Endodermal cell (in vitro differentiated cells): ENCODE results near the gene PLA2G2E. TPM values are rescaled to one million over a fixed set of nuclear protein-coding genes. Genes with fewer than 3 reads are reported as not detected.

ENCODE experiments used
- DNase-seq: peaks from one replicate; pipeline ENCODE4 v3.0.0-alpha.2; 2017
- H3K27ac ChIP-seq: 2 replicates; pipeline ENCODE4 v1.5.1; 2013; ENCODE audit warnings: mild to moderate bottlenecking, low read depth, low read length, moderate library complexity
- H3K27me3 ChIP-seq: 2 replicates; pipeline ENCODE4 v1.6.1; 2013; ENCODE audit warnings: mild to moderate bottlenecking, low read length, moderate library complexity; ENCODE audit not compliant: insufficient read depth, control insufficient read depth, poor library complexity, severe bottlenecking
- H3K36me3 ChIP-seq: 2 replicates; pipeline ENCODE4 v1.7.0; 2013; ENCODE audit warnings: mild to moderate bottlenecking, low read length, moderate library complexity; ENCODE audit not compliant: control insufficient read depth, insufficient read depth
- H3K4me1 ChIP-seq: one replicate; pipeline ENCODE4 v1.7.0; 2013; ENCODE audit warnings: low read length; ENCODE audit not compliant: control insufficient read depth, insufficient read depth
- H3K4me3 ChIP-seq: 2 replicates; pipeline ENCODE4 v1.5.1; 2013; ENCODE audit warnings: mild to moderate bottlenecking, low read length, moderate library complexity
- H3K9ac ChIP-seq: 2 replicates; pipeline ENCODE4 v1.6.1; 2013; ENCODE audit warnings: mild to moderate bottlenecking, low read length, moderate library complexity; ENCODE audit not compliant: poor library complexity, severe bottlenecking; ENCODE audit errors: extremely low read depth
- H3K9me3 ChIP-seq: 2 replicates; pipeline ENCODE4 v1.6.1; 2013; ENCODE audit warnings: mild to moderate bottlenecking, low read length, moderate library complexity; ENCODE audit not compliant: control insufficient read depth
- H3K27ac Mint-ChIP-seq: 2 replicates; pipeline ENCODE4 v1.8.0; 2020; ENCODE audit warnings: mixed read lengths
- H3K27me3 Mint-ChIP-seq: 2 replicates; pipeline ENCODE4 v1.8.0; 2021; ENCODE audit warnings: mild to moderate bottlenecking, mixed read lengths; ENCODE audit not compliant: insufficient read depth
- H3K36me3 Mint-ChIP-seq: 2 replicates; pipeline ENCODE4 v1.8.0; 2020; ENCODE audit warnings: low read depth, mixed read lengths
- H3K4me1 Mint-ChIP-seq: 2 replicates; pipeline ENCODE4 v1.8.0; 2020; ENCODE audit warnings: mixed read lengths
- H3K4me3 Mint-ChIP-seq: 2 replicates; pipeline ENCODE4 v1.8.0; 2020; ENCODE audit warnings: mild to moderate bottlenecking, moderate library complexity, mixed read lengths
- H3K9me3 Mint-ChIP-seq: 2 replicates; pipeline ENCODE4 v1.8.0; 2020; ENCODE audit warnings: mild to moderate bottlenecking, mixed read lengths
- WGBS, 2 experiments: methylation state at CpG; one replicate each; pipeline versions ENCODE4 v1.1.5 to v1.1.7; 2013; ENCODE audit warnings: missing lambda C conversion rate in 2 of 2, mixed read lengths in 1 of 2; ENCODE audit not compliant: insufficient coverage in 1 of 2, insufficient read length in 1 of 2; 5-methylcytosine and 5-hydroxymethylcytosine counted together
- total RNA-seq, 2 donors: library from RNA; stranded (reverse); fragmentation: NEBNext Ultra II Directional in 1 of 2; extraction: Animal tissue kit (Norgen Biotek cat#: 25700) in 1 of 2; gene quantifications; 2 replicates in 1 of 2; 3 replicates in 1 of 2; pipeline ENCODE4 v1.2.1, GENCODE V29; 2021
- TF ChIP-seq, protein P1 (sequence below): fragments of 200-600 bp; sonication (generic); conservative IDR thresholded peaks from 2 replicates; pipeline ENCODE4 v1.5.0; 2021; ENCODE audit warnings: antibody characterized with exemption, mild to moderate bottlenecking

PLA2G2E gene
- total RNA-seq, 2 donors from 2014 or later: not detected

DNA sequence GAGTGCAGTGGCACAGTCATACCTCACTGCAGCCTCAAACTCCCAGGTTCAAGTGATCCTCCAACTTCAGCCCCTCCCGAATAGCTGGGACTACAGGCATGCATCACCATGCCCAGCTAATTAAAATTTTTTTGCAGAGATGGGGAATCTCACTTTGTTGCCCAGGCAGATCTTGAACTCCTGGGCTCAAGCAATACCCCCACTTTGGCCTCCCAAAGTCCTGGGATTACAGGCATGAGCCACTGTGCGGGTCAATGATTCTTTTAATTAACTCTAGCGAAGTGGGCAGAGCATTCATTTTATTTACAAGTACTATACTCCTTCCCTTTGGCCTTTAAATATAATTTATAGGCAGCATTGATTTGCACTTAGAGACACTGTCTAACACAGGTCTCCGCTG is 43.8 kb downstream of the PLA2G2E start:
- TF ChIP-seq, protein P1, sequence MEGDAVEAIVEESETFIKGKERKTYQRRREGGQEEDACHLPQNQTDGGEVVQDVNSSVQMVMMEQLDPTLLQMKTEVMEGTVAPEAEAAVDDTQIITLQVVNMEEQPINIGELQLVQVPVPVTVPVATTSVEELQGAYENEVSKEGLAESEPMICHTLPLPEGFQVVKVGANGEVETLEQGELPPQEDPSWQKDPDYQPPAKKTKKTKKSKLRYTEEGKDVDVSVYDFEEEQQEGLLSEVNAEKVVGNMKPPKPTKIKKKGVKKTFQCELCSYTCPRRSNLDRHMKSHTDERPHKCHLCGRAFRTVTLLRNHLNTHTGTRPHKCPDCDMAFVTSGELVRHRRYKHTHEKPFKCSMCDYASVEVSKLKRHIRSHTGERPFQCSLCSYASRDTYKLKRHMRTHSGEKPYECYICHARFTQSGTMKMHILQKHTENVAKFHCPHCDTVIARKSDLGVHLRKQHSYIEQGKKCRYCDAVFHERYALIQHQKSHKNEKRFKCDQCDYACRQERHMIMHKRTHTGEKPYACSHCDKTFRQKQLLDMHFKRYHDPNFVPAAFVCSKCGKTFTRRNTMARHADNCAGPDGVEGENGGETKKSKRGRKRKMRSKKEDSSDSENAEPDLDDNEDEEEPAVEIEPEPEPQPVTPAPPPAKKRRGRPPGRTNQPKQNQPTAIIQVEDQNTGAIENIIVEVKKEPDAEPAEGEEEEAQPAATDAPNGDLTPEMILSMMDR: no peak
- H3K36me3 ChIP-seq: no peaks in the 10 kb centered on the region
- H3K27me3 Mint-ChIP-seq: no peaks in the 10 kb centered on the region
- H3K27ac ChIP-seq: no peak overlapping the region
- H3K27ac Mint-ChIP-seq: no peak overlapping the region
- WGBS, 2 experiments: 86 to 95% methylated on average over 3 to 4 of the region's 4 CpGs
- peaks cover 16% of the 10 kb centered on the region for H3K4me1 Mint-ChIP-seq
- no peaks in the 10 kb centered on the region for H3K9me3 Mint-ChIP-seq
- DNase-seq: no peak
- no peak overlapping the region for H3K4me3 Mint-ChIP-seq
- H3K9ac ChIP-seq: no peak overlapping the region
- no peak overlapping the region for H3K4me3 ChIP-seq
- H3K4me1 ChIP-seq: peaks cover 3% of the 10 kb centered on the region
- no peaks in the 10 kb centered on the region for H3K27me3 ChIP-seq
- H3K9me3 ChIP-seq: no peaks in the 10 kb centered on the region
- no peaks in the 10 kb centered on the region for H3K36me3 Mint-ChIP-seq

DNA sequence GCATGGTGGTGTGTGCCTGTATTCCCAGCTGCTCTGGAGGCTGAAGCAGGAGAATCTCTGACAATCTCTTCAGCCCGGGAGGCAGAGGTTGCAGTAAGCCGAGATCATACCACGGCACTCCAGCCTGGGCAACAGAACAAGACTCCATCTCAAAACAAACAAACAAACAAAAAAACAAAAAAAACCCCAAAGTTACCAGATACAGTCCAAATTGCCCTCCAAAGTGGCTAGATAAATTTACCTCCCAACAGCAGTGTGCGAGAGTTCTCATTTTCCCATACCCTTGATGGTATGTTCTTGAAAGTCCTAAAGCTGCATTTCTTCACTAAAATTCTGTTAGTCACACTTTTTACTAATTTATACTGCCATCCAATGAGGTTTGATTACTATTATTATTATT is 44.2 kb downstream of the PLA2G2E start:
- H3K4me1 ChIP-seq: peaks cover 3% of the 10 kb centered on the region
- 92 to 93% methylated on average over 2 to 4 of the region's 4 CpGs for WGBS, 2 experiments
- Mint-ChIP-seq H3K9me3 (peaks cover 1% of the 10 kb centered on the region), H3K27me3 (no peaks in the 10 kb centered on the region), H3K36me3 (no peaks in the 10 kb centered on the region), H3K4me3 (no peak overlapping the region), H3K27ac (no peak overlapping the region), H3K4me1 (peaks cover 15% of the 10 kb centered on the region)
- no peaks in the 10 kb centered on the region for H3K9me3 ChIP-seq
- no peak overlapping the region for H3K4me3 ChIP-seq
- no peak overlapping the region for H3K27ac ChIP-seq
- H3K9ac ChIP-seq: no peak overlapping the region
- H3K36me3 ChIP-seq: no peaks in the 10 kb centered on the region
- no peaks in the 10 kb centered on the region for H3K27me3 ChIP-seq
- TF ChIP-seq, protein P1: no peak
- no peak for DNase-seq

DNA sequence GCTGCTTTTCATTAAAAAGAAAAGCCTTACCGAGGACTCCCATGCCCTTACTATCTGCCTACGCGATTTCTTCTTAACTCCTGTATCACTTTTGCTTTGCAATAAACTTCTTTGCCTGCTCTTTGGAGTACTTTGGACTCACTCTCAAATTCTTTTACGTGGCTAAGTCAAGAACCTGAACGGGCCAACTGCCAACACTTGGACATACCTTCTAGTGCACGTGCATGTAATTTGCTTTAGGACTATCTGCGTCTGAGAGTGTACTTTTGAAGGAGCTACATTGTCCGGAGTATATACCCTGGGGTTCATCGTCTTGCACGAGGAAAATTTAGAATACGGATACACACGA is 44.8 kb downstream of the PLA2G2E start:
- no peaks in the 10 kb centered on the region for H3K9me3 ChIP-seq
- no peak overlapping the region for H3K4me3 ChIP-seq
- H3K4me1 ChIP-seq: peaks cover 3% of the 10 kb centered on the region
- Mint-ChIP-seq H3K9me3 (peaks cover 1% of the 10 kb centered on the region), H3K4me3 (no peak overlapping the region), H3K36me3 (no peaks in the 10 kb centered on the region), H3K27me3 (no peaks in the 10 kb centered on the region), H3K4me1 (peaks cover 9% of the 10 kb centered on the region), H3K27ac (no peak overlapping the region)
- WGBS, 2 experiments: 95 to 98% methylated on average over 12 of the region's 12 CpGs
- no peaks in the 10 kb centered on the region for H3K36me3 ChIP-seq
- H3K9ac ChIP-seq: no peak overlapping the region
- DNase-seq: no peak
- TF ChIP-seq, protein P1: no peak
- no peak overlapping the region for H3K27ac ChIP-seq
- H3K27me3 ChIP-seq: no peaks in the 10 kb centered on the region
